GM18861 (cell line): ENCODE results near the gene EFTUD2.

Experiments used
- ATAC-seq: cut with Tn5 transposase; IDR thresholded peaks from one replicate; pipeline ENCODE4 v1.9.1; 2021; ENCODE audit not compliant: unreplicated experiment

EFTUD2 gene

GRCh38 chr17:44911133-44912001, 12.1 kb upstream of the EFTUD2 start:
- ATAC-seq = no peak

- ATAC-seq = no peak
Measured at GRCh38 chr17:44910231-44911106, 11.2 kb upstream of the EFTUD2 start.

GRCh38 chr17:44909681-44910144, 10.5 kb upstream of the EFTUD2 start:
- no peak for ATAC-seq

- ATAC-seq = no peak
Measured at GRCh38 chr17:44908761-44909326, 9.6 kb upstream of the EFTUD2 start.

GRCh38 chr17:44907729-44908470, 8.7 kb upstream of the EFTUD2 start:
- no peak for ATAC-seq

DNA sequence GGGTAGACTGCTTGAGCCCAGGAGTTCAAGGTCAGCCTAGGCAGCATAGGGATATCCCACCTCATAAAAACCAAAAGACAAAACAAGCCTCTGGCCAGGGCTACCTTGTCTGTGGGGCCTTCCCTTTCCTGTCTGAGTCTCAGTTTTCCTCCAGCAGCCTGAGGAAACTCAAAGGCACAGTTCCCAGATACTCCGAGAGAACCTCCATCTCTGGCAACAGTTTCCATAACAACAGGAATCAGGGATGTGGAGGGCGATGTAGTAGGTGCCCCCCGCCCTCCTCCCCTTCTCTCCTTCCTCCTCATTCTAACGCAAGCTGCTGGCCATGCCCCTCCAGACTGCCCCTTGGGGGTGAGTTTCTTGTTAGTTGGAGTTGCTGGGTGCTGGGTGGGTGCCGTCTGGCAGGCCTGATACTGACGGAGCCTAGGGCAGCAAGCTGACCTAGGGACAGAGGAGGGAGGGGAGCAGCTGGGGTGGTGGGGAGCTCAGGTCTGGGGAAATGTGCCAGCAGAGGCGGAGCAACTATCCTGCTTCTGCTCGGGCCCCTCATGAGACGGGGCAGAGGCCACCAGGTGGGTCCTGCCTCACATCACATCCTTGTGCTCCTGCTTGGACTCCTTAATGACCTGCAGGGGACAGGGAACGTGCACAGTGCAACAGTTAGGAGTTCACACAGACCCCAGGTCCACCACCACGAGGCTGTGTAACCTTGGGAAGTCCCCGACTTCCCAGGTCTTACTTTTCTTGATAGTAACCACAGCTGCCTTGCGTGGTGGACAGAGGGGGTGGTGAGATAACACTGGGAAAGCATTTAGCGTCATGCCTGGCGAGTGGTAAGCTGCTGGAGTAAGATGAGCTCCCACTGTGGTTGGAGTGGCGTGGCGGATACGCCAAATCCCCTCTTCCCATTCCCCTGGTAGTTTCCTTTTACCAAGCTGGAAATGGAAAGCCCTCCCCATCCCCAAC, 7.8 kb upstream of the EFTUD2 start:
- ATAC-seq = no peak

DNA sequence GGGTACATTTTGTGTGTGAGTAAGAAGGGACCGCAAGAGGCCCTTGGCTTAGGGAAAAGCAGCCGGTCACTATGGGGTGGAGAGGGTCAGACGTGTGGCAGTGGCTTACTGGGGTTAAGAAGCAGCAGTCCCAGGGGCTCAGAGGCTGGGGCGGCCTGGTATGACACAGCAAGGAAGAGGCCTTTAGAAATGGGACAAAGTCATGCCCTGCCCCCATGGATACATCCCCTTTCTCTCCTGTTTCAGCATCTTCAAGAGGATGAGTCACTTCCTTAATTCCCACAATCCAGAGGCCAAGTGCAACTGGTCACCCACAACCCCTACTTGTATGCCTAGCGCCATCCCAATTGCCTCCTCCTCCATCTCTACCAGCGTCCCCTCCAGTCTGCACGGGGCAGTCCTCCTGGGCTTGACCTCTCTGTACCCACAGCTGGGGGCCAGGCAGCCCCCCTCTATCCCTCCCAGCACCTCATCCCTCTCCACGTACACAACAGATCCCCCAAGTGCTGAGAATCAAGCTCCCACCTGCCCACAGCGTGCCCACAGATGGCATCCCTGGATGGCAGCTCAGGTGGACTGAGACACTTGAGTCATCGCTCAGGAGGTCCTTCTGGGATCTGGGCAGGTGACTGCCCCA, 6.9 kb upstream of the EFTUD2 start:
- ATAC-seq = no peak

GRCh38 chr17:44905006-44906000, 6.1 kb upstream of the EFTUD2 start:
- ATAC-seq = no peak

- ATAC-seq = no peak
Measured at GRCh38 chr17:44904001-44904984, 5.0 kb upstream of the EFTUD2 start.

DNA sequence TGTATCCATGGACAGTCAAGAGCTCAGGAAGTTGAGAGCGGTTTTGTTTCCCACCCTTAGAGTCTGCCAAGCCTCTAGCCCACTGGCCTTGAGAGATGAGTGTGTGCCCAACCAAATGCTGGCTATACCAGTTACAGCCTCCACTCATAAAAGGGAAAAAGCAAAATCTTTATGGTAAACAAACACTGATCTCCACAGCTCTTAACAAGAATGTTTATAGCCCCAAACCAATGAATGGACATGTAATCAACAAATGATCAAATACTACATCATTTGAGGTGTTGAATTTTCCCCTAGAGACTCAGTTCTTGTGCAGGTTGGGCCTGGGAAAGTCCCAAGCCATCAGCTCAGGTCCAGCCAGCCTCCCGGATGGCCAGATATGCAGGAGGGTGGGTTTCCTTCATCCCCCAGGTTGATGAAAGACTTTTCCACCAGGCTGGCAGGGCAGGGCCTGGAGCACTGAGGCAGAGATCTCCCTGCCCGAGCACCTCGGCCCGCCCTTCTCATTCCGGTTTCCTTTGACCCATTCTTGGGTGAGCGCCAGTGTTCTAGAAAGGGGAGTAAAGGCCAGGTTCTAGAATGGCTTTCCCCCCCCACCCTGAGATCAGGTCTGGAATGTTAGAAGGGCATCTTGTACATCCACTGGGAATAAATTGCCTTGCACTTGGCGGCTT, 3.9 kb upstream of the EFTUD2 start:
- ATAC-seq = no peak

- no peak for ATAC-seq
Measured at GRCh38 chr17:44902135-44902760, 3.0 kb upstream of the EFTUD2 start.

DNA sequence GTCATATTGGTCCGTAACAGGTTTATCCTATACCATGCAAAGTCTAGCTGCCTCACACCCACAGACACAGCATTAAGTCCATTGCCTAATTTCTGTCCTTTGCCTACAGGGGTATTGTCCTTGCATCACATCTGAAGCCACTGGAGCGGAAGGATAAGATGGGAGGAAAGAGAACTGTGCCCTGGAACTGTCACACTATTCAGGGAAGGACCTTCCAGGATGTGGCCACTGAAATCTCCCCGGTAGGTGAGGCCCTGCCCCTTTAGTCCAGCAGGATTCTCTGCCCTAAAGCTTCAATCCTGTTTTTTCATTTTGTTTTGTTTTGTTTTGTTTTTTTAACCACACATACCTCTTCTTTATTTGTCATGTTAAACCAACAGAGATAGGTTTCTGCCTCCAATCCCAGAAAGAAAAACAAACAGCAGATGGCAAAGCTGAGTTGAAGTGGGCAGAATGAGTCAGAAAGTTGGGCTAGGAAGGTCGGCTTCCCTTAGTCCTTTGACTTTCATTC, 2.2 kb upstream of the EFTUD2 start:
- ATAC-seq = no peak

GRCh38 chr17:44900894-44901293, 1.6 kb upstream of the EFTUD2 start:
- no peak for ATAC-seq

- no peak for ATAC-seq
Measured at GRCh38 chr17:44898768-44899073, 524 bp downstream of the EFTUD2 start.

- ATAC-seq = no peak
Measured at GRCh38 chr17:44894642-44895041, 4.6 kb downstream of the EFTUD2 start.

DNA sequence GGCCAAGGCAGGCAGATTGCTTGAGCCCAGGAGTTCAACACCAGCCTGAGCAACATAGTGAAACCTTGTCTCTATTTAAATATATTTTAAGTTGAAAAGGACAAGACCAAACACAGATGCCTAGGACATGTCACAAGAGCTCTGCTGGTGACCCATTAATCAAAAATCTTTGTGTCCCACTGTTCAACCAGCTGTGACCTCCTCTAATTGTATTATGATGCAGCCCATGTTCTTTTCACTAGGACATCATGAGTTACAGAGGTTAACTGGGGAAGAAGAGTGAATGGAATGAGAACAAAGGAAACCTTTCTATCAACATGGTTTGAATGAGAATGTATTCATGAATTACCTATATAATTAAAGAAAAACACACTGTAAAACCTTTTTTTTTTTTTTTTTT, 7.0 kb downstream of the EFTUD2 start:
- no peak for ATAC-seq
